Neutrophil (primary cell): ENCODE measurements around the gene DGKG.

ENCODE experiments used
- H3K27ac ChIP-seq: fragments of 200-600 bp; sonication (generic); 2 replicates; pipeline ENCODE4 v1.5.1; 2016; ENCODE audit warnings: mild to moderate bottlenecking, moderate library complexity
- H3K27me3 ChIP-seq: fragments of 200-600 bp; sonication (generic); 2 replicates; pipeline ENCODE4 v1.6.0; 2016; ENCODE audit warnings: mild to moderate bottlenecking
- H3K36me3 ChIP-seq: fragments of 200-600 bp; sonication (generic); 2 replicates; pipeline ENCODE4 v1.5.1; 2017
- H3K4me1 ChIP-seq, 2 experiments: fragments of 200-600 bp in 1 of 2; sonication (generic) in 1 of 2; 1 replicate in 1 of 2; 2 replicates in 1 of 2; pipeline versions ENCODE4 v1.5.1 to v1.6.1; 2013 to 2016; ENCODE audit warnings: low read depth in 1 of 2, low read length in 1 of 2, mild to moderate bottlenecking in 1 of 2, moderate library complexity in 1 of 2; ENCODE audit not compliant: control insufficient read depth in 1 of 2, insufficient read depth in 1 of 2
- H3K4me3 ChIP-seq, 2 experiments: fragments of 200-600 bp in 1 of 2; sonication (generic) in 1 of 2; 1 replicate in 1 of 2; 2 replicates in 1 of 2; pipeline ENCODE4 v1.5.1; 2013 to 2016; ENCODE audit warnings: low read depth in 1 of 2, low read length in 1 of 2, mild to moderate bottlenecking in 1 of 2, moderate library complexity in 1 of 2
- H3K9me3 ChIP-seq: fragments of 200-600 bp; sonication (generic); 2 replicates; pipeline ENCODE4 v1.5.1; 2016
- TF ChIP-seq, protein P1 (sequence below): fragments of 200-600 bp; sonication (generic); IDR thresholded peaks from 2 replicates; pipeline ENCODE4 v1.5.1; 2016; ENCODE audit warnings: antibody characterized with exemption

The DGKG gene

DNA sequence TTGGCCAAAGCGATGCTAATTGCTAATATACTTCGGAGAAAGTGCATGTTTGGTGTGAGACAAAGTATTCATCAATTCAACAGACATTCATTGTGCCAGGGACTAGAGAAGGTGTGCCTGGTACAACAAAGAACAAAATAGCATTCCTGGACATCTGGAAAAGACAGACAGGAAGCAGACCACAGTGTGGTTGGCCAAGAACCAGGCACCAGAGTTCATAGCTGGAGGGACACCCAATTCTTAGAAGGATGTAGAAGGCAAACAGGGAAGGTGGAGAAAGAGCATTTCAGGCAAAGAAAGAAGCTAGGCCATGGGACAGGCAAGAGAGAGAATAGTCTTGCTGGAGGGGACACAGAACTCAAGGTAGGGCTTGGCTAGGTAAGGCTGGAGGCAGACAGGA lies 147.4 kb downstream of the DGKG start:
- no peaks in the 10 kb centered on the region for H3K9me3 ChIP-seq
- peaks cover 75% of the 10 kb centered on the region for H3K36me3 ChIP-seq
- H3K27ac ChIP-seq: no peak overlapping the region
- H3K27me3 ChIP-seq: no peaks in the 10 kb centered on the region
- H3K4me3 ChIP-seq: no peak overlapping the region
- no peaks in the 10 kb centered on the region for H3K4me1 ChIP-seq
- TF ChIP-seq, protein P1, sequence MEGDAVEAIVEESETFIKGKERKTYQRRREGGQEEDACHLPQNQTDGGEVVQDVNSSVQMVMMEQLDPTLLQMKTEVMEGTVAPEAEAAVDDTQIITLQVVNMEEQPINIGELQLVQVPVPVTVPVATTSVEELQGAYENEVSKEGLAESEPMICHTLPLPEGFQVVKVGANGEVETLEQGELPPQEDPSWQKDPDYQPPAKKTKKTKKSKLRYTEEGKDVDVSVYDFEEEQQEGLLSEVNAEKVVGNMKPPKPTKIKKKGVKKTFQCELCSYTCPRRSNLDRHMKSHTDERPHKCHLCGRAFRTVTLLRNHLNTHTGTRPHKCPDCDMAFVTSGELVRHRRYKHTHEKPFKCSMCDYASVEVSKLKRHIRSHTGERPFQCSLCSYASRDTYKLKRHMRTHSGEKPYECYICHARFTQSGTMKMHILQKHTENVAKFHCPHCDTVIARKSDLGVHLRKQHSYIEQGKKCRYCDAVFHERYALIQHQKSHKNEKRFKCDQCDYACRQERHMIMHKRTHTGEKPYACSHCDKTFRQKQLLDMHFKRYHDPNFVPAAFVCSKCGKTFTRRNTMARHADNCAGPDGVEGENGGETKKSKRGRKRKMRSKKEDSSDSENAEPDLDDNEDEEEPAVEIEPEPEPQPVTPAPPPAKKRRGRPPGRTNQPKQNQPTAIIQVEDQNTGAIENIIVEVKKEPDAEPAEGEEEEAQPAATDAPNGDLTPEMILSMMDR: no peak

DNA sequence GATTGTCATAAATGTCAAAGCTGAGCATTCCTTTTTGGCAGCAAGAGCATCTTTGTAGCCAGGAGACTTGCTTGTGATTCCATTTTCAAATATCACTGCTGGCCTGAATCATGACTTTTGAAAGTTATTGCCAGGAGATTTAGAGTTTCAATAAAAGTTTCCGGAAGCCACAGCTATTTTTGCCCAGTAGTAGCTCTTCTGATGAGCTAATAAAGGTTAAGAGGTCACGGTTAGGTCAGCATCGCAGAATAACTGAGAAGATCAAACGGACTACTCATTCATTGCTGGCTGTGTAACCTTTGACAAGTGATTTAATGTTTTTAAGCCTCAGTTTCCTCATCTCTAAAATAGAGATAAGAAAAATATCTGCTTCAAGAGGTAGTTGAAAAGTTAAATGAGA lies 148.1 kb downstream of the DGKG start:
- TF ChIP-seq, protein P1: no peak
- Histone ChIP-seq H3K27me3 (no peaks in the 10 kb centered on the region), H3K36me3 (peaks cover 76% of the 10 kb centered on the region), H3K4me3 (no peak overlapping the region), H3K9me3 (no peaks in the 10 kb centered on the region), H3K27ac (no peak overlapping the region), H3K4me1 (no peaks in the 10 kb centered on the region)

DNA sequence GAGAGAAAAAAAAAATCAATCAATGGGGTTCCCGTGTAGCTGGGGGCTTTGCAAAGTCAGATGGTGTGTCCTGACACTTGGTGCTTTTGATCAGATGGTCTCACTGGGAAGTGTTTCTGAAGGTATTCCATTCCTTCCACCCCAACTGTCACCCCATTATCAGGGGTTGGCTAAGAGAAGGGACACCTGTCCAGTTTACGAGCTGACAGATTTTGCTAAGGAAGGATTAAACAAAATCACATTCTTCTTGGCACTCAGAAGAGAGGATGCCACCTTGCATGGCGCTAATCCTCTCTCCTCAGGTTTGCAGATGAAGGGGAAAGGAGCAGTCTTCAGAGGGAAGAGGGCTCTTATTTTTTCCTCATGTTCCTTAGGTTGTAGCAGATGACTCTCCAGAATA lies 149.4 kb downstream of the DGKG start:
- Histone ChIP-seq H3K36me3 (peaks cover 70% of the 10 kb centered on the region), H3K4me3 (no peak overlapping the region), H3K4me1 (no peaks in the 10 kb centered on the region), H3K9me3 (no peaks in the 10 kb centered on the region), H3K27ac (no peak overlapping the region), H3K27me3 (no peaks in the 10 kb centered on the region)
- TF ChIP-seq, protein P1: no peak

DNA sequence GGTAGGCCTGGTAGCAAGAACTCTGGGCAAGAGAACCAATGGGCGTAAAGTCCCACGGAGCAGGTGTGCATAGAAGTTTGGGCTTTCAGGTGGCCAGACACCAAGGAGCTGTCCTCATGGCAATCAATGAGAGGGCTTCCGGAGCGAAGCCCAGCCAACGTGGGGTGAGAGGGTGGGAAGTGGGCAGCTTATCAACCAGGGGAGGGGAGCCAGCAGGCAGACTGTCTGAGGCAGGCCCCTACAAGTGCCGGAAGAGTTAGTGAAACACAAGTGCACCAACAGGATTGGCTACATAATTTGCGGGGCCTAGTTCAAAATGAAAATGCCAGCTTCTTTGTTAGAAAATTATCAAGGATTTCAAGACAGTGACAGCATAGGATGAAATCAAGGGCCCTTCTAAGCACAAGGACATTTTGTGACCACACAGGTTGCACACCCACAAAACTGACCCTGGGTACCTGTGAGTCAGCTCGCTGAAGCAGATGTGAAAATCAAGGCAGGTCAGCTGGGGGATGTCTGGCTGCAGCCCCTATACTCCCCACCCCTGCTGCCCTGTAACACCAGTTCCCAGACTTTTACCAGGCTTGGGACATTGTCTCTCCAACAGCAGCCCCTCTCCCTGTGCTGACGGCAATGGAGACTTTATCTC lies 151.1 kb downstream of the DGKG start:
- Histone ChIP-seq H3K4me3 (no peak overlapping the region), H3K27me3 (no peaks in the 10 kb centered on the region), H3K4me1 (no peaks in the 10 kb centered on the region), H3K36me3 (peaks cover 68% of the 10 kb centered on the region), H3K9me3 (no peaks in the 10 kb centered on the region), H3K27ac (no peak overlapping the region)
- TF ChIP-seq, protein P1: no peak

DNA sequence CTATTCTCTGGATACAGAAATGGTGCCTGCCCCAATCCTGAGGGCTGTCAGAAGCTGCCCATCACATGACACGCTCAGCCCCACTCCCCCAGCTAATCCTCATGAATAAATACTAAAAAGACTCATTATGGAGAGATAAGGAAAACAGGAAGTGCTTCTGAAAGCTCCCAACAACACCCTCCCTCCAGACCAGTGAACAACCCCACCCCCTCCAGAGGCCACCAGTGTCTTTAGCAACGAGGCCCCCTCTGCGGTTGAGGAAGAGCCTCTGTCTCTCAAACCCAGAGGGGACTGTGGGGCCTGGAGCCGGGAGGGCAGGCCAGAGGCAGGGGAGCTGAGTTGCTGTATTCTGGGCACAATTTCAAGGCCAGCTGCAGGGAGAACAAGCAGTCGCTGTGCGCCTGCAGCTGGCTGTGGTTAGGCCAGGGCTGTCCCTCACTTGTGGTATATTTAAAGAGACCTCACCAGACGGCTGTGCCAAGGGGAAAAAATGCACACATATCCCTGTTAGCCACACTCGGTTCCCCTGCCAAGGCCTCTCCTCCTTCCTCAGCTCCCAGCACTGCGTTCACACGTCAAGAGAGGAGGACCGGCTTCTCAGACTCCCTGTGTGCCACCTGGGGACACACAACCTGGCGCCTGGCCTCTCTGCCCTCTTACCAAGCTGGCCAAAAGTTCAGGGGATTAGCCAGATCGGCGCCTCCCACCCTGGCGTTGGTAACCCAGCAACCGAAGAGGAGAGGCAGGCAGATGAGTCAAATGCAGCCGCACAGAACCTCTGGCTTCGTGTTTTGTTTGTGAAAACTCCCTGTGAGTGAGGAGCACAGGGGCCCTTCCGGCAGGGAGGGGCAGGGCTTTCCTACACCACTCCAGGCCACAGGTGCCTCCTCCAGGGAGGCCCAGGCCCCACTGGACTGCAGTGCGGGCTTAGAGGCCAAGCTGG lies 152.0 kb downstream of the DGKG start:
- Histone ChIP-seq H3K4me1 (no peaks in the 10 kb centered on the region), H3K27ac (no peak overlapping the region), H3K27me3 (no peaks in the 10 kb centered on the region), H3K4me3 (no peak overlapping the region), H3K9me3 (no peaks in the 10 kb centered on the region), H3K36me3 (peaks cover 74% of the 10 kb centered on the region)
- TF ChIP-seq, protein P1: no peak
